Mesenteric fat pad (tissue), 1 donor: ENCODE measurements around the gene JHY. TPM values are rescaled to one million over a fixed set of nuclear protein-coding genes. Genes with fewer than 3 reads are reported as not detected.
"Not testable (repeated sequence)": the region's sequence is repeated elsewhere in the genome, so short reads cannot be mapped to it uniquely, and the experiment has no call there.

Experiments
- DNase-seq: peaks from one replicate; pipeline ENCODE4 v3.0.0-alpha.2; 2020; ENCODE audit warnings: low spot score
- long read RNA-seq: library from polyadenylated mRNA; unstranded; transcript quantifications from one replicate; pipeline ENCODE4 v2.0.0, GENCODE V29; 2020
- total RNA-seq: library from RNA; stranded (reverse); fragmentation: NEBNext Ultra II Directional; extraction: Animal tissue kit (Norgen Biotek cat#: 25700); gene quantifications from one replicate; pipeline ENCODE4 v1.2.1, GENCODE V29; 2021
- donor health status: DM: yes; HTN: yes; CAD: no.

The JHY gene
- 12.0 TPM for total RNA-seq
- long read RNA-seq, partial matches to known transcripts = 11 of 14 reads
- long read RNA-seq, other reads (novel, unspliced or antisense) = 2 of 14 reads

DNA sequence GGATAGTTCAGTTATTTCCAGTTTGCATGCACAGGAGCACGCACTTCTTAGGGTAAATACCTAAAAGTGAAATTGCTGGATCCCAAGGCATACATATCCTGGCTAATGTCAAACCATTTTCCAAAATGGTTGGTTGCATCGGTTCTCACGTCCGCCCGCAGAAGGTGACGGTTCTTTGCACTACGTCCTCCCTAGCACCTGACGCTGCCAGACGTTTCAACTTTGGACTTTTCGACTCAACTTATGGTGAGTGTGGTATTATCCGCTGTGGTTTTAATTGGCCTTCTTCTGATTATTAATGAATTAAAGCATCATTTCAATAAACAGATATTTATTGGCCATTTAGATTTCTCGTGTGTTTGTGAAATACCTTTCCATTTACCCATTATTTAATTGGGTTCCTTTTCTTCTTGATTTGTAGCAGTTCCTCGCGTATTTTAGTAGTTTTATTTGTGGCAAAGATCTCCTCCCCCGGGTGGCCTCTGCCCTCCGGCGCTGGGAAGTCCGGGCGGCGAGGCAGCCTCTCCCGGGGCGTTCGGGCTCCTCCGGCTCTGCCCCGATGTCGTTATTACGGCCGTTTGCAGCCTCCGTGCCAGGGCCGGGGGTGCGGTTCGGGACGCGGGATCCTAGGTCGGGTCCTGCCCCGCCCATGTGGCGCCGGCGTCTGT, at the start of gene JHY:
Gene JHY (plus strand): TSS at position 571 of the 668 bp plus-strand sequence. CDS start 3,091 bp downstream, outside the sequence.
- DNase-seq = peak; percentile 90

DNA sequence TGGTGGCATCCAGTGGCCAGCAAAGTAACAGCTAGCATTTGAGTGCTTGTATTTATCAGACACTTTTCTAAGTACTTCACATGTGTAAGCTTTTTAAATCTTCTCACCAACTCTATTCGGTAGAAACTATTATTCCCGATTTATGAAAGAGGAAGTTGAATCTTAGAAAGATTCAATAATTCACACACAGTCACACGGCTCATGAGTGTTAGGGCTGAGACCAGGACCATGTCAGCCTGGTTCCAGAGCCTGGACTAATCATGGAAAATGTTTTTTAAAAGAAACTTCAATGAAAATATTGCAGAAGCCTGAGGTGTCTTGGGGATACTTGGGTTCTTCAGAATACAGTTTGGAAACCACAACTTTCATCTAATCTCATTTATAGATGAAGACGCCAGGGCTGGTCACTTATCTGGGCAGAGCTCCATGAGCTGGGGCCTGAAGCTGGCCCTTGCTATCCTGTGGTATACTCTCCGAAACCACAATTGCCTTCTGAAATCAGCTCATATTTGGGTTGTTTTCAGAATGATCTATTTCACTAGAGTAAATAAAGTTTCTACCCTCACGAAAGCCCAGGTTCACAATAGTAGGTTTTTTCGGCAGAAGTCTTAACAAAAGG, 48.6 kb upstream of the JHY start:
- no peak for DNase-seq

DNA sequence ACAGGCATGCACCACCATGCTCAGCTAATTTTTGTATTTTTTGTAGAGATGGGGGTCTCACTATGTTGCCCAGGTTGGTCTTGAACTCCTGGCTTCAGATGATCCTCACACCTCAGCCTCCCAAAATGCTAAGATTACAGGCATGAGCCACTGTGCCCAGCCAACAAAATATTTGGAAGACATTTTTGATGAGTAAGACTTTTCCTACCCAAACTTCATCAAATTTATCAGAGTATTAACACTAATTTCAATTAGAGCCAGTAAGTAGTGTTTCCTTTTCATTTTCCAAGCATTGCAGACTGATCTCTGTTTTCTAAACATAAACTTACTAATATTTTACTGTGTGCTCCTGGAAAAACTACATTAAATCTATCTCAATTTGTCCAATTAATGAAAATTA, 45.6 kb upstream of the JHY start:
- DNase-seq = no peak

DNA sequence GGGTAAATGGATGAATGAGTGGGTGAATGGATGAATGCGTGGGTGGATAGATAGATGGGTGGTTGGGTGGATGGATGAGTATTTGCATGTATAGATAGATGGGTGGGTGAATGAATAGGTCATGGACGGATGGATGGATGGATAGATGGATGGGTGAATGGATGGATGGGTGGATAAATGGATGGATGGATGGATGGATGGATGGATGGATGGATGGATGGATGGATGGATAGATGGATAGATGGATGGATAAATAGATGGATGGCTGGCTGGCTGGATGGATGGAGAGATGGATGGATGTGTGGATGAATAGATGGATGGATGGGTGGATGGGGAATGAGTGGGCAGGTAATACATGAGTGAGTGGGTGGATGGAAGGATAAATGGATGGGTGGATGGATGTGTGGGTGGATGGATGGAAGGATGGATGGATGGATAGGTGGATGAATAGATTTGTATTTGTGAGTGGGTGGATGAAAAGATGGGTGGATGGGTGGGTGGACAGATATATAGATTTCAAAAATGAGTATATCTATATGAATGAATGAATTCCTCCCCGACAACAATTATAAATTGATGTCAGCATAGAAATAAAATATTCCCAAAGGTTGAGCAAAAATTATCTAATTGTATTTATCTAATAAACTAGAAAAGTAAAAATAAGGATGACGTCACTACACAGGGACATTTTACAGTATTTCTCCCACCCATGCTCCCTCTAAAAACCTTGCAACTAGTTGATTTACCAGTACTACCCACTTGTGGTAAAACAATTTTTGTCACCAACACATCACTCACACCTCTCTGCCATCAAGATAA, 44.8 kb upstream of the JHY start:
- no peak for DNase-seq

DNA sequence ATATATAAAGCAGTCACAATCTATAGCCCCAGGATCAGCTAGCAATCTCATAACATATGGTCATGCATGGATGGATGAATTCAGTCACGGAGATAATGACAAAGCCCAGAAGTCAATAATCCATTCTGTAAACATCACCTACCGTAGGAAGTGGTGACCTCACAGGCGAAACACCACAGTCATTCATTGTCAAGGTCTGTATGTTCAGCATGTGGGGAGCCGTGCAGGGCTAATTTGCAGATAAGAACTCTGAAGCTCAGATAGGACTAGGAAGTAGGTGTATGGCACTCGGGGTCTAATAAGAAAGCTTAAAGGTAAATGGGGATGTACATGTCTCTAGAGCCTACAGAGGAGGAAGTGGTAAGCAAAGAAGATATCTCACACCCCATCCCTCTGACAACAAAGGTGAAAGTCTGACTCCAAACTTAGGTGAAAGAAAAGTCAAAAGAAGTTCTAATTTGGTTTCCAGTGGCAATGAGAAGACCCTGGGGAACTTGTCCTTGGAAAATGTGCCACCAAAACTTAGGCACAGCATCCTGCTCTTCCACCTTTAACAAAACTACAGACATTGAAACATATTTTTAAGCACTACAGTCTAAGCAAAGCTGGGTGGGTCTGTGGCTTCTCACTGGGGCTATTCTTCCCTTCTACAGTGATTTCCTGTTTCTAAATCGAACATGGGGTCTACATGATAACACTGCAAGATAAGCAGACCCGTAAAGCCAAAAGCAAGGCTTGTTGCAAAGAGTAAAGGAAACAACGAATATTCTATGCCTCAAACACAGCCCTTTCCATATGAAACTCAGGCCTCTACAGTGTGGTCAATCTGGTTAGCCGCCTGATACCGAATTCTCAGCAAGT, 39.0 kb upstream of the JHY start:
- no peak for DNase-seq

DNA sequence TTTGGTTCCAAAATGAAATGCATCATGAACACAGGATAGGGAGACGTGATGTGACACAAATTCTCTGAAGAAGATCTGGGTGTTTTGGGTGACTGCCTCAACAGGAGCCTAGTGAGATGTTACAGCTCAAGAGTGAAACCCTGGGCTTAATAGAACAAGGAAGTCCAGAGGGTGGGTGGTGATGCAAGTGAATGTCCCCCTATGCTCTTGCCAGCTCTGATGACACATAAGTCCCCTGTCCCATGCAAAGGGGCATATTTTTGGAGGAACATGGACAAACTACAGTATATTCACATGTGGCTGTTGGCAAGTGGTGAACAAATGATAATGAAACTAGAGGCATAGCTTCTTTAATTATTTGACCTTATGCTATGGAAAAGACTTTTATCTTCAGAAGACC, 35.1 kb upstream of the JHY start:
- no peak for DNase-seq

DNA sequence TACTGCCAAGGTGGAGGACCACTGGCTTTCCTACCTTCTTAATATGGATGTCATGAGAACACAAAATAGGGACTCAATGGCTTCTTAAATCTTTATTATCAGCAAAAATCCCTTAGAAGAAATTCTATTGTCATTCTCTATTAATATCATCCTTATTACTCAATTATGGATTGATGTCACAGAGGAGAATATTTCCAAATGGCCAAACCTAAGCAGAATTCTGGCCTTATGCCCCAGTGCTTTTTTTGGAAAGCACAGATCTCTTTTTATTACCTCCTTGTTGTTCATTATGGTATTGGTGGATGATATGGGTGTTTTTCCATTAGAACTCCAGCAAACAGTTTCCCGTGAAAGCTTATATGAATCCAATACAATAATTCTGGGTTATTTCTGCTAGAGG, 34.4 kb upstream of the JHY start:
- DNase-seq = no peak

DNA sequence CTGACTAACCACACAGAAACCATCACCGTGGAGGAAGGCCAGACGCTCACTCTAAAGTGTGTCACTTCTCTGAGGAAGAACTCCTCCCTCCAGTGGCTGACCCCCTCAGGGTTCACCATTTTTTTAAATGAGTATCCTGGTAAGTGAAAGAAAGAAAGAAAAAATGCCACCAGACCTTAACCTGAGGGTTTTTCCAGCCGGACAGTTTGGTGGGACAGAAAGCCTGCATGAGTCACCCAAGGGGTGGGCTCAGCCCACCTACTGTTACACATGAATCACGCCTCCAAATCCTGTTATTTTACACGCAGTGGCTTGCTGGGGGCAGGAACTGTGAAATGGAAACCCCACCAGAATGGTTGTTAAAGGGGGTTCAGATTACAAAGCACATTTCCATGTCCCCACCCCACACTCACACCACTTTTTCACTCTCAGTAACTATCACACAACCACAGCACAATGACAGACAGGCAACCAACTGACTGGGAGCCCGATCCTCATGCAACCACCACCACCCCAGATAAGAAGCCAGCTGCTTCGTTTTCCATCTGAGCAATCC, 32.4 kb upstream of the JHY start:
- DNase-seq = no peak

DNA sequence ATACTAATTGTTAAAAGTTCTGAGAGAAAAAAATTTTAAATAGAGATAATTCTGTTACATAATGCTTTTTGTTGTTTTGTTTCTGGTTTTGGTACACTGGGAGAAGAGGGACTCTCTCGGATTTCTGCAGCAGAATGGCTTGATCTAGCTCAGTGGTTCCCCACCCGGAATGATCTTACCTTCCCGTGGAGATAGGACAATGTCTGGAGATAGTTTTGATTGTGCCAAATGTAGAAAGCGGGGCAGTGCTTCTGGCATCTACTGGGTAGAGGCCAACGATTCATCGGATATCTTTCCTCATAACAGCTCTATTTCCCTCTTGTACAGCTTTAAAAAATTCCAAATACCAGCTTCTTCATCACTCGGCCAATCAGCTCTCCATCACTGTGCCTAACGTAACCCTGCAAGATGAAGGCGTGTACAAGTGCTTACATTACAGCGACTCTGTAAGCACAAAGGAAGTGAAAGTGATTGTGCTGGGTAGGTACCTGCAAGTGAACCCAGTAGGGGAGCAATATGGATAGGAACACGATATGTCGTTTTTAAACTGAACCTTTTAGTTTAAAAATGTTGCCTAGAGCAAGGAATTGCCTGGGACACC, 31.1 kb upstream of the JHY start:
- DNase-seq = no peak

DNA sequence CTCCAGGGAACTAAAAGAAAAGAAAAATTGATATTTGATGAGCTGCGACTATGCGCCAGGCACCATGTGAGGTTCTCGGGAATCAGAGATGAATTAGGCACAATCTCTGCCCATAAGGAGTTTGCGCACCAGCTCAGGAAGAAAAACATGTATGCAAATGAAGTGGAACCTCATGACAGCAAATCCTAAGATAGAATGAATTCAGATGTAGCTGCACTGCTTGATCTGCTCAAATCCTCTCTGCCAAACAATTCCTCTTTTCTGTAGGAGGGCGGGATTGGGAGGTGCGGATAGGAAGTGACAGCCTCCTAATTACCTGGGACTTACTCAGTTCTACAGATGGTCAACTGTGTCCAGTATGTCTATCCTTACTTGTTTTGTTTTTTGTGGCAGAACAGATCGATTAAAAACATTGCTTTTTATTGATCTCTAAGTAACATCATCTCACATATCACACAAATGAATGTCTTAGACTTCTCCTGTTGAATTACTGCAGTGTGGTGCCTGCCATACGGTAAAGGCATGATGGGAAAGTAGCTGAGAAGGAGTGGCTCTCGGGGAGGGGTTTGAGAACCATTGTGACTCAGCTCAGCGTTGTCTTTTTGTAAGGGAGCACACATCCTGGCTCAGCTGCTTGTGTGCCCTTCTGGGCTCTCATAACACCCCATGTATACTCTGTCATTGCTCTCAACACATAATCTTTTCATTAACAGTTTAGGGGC, 30.3 kb upstream of the JHY start:
- DNase-seq = no peak

DNA sequence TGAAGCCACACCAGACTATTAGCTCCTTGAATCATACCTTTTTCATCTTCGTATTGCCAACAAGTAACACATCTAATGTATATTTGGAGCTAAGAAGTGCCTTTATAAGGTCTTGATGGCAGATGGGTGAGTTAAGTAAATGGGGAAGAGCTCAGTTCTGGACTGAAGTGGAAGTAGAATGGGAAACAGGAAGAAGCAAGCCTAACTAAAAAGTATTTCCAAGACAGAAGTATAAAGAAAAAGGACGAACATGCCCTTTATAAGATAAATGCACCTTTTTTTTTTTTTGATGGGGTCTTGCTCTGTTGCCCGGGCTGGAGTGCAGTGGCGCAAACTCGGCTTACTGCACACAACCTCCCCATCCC, 29.8 kb upstream of the JHY start:
- no peak for DNase-seq

DNA sequence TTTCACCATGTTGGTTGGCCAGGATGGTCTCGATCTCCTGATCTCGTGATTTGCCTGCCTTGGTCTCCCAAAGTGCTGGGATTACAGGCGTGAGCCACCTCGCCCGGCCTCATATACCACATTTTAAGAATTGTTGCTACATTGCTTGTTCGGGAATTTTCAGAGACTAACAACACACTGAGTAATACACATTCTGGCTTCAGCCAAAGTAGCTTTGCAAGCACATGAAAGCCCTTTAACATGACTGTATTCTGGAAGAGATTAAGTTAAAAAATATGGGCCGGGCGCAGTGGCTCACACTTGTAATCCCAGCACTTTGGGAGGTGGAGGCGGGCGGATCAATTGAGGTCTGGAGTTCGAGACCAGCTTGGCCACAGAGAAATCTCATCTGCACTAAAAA, 29.3 kb upstream of the JHY start:
- DNase-seq = no peak

DNA sequence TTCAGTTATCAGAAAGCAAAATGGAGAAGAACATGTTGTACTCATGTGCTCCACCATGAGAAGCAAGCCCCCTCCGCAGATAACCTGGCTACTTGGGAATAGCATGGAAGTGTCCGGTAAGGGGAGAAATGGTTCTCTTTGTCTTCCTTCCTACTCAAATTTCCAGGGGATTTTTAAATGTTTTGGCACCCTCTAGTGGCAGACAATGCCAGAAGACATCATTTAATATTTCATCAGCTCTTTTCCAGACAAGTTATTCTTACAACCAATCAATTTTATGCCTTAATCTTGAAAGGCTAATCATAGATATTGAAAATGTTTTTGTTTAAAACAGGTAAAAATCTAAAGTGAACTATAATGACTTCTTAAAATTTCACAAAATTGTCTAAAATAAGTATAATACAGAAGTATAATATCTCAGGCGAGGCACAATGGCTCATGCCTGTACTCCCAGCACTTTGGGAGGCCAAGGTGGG, 28.6 kb upstream of the JHY start:
- no peak for DNase-seq

DNA sequence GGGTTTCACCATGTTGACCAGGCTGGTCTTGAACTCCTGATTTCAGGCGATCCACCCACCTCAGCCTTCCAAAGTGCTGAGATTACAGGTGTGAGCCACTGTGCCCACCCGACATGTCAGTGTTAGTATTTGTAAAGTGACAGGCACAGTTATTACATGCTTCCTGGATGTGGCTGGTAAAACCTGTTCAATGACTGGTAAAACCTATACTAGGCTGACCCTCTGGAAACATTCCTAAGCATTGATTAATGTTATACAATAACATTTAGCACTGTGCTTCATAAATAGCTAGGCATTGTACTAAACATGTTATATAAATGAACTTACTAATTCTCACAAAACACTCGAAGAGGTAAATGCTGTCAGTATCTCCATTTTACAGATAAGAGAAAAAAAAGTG, 20.9 kb upstream of the JHY start:
- no peak for DNase-seq

DNA sequence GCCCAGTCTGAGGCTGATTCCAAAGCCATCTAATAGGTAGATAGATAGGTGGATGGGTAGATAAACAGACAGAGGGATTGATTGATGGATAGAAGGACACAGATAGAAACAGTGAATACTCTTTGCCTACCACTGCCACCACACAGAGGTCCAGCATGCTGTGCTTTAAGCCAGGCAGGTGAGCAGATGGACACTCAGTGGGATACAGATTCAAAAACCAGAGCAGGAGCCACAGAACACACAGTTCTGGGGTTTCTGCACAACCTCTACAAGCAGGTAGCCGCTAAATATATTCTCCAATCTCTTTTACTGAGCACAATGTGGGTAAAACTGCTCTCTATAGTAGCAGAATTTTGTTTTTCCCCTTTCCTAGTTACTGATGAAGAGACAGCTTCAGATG, 20.5 kb upstream of the JHY start:
- DNase-seq = no peak

DNA sequence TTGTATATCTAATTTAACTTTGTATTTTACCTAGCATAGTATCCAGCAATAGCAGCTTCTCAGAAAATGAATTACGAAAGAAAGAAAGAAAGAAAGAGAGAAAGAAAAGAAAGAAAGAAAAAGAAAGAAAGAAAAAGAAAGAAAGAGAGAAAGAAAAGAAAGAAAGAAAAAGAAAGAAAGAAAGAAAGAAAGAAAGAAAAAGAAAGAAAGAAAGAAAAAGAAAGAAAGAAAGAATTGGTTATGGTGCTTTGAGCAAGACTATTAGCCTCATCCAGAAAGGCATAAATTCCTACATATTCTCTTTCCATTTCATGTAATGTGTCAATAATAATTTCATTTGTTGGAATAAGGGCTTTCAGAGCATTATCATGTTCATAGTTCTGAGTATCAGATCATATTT, 19.4 kb upstream of the JHY start:
- not testable (repeated sequence) for DNase-seq

DNA sequence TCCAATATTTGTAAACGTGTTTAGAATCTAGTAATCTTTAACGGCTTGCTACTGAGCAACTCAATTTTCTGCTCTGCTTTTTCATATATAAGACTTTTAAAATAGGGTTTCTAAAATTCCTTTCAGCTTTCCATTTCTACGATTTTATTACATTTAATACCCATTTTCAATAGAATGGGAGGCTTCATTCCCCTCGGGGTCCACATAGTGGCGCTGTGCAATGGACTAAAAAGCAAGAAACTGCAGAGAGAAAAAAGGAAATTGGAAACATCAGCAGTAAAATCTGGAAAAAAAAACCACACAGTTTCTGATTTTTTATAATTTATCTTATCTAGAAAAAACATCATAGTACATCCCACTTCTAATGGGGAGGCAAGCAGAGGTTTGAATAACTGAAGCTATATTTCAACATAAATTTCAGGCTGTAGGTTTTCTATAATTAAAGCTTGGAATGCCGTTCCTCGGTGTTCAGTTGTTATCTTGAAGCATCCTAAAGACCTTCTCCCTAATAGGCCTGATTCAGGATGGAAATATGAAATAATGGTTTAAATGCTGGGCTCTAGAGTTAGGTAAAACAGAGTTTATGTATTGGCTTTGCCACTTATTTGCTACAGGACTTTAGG, 18.7 kb upstream of the JHY start:
- DNase-seq = no peak

DNA sequence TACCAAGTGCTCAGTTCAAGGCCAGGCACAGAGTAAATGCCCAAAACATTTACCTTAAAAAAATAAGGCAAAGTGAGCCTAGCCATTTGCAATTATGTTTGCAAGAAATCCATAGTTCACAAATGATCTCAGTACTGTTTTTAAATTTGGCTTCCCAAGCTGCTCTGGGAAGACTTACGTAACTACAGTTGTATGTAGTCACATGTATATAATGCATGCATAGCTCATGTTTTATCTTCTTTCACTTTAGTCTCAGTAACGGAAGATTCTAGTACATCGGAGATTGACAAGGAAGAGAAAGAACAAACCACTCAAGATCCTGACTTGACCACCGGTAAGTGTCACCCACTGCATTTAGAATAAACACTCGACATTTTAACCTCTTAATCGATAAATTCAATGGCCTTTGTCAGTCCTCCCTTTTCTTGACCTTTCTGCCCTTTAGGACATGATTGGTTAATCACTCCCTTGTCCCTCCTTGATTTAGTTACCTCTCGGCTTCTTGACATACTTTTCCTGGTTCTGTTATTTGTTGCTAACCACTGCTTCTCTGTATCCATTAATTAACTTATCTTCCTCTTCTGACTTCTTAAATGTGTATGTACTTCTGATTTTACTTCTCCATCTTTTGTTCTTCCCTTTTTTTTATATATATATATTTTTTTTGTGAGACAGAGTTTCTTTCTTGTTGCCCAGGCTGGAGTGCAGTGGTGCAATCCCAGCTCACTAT, 18.0 kb upstream of the JHY start:
- no peak for DNase-seq

DNA sequence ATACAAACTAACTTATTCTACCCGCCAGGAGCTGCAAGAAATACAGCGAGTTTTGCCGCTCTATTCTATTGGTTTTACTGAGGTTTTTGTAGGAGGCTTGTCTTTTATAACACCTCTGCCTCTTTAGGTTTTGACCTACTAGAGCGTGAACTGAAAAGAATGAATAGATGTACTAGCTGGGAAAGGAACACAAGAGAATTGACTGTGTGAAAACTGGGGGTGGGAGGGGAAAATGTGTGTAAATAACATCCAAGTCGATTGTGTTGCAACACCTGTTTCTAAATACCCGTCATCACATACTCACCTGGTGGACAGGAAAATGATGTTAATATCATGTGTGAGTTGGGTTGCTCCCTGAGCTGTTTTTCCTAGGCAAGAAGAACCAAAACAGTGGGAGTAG, 12.9 kb upstream of the JHY start:
- DNase-seq = no peak
